Activated CD4-positive, alpha-beta T cell treated with anti-CD3 and anti-CD28 coated beads, Interleukin-2, amount 50 U/mL, for 1 hour (primary cell): Measurements from ENCODE around the gene ITGB2.

Experiments
- DNase-seq: peaks from one replicate; pipeline ENCODE4 v3.0.0-alpha.2; 2020

Gene ITGB2

GRCh38 chr21:44907966-44908895 lies 12.5 kb downstream of the ITGB2 start:
- no peak for DNase-seq

- no peak for DNase-seq
Observed at GRCh38 chr21:44907225-44907965, 13.3 kb downstream of the ITGB2 start.

- no peak for DNase-seq
Observed at GRCh38 chr21:44905728-44906090, 15.0 kb downstream of the ITGB2 start.

GRCh38 chr21:44905016-44905727 lies 15.5 kb downstream of the ITGB2 start:
- DNase-seq, result no peak

- no peak for DNase-seq
Observed at GRCh38 chr21:44904141-44904923, 16.4 kb downstream of the ITGB2 start.

- no peak for DNase-seq
Observed at GRCh38 chr21:44903689-44904088, 17.0 kb downstream of the ITGB2 start.

- DNase-seq, result no peak
Observed at GRCh38 chr21:44903050-44903685, 17.5 kb downstream of the ITGB2 start.

- DNase-seq, result no peak
Observed at GRCh38 chr21:44902268-44903049, 18.2 kb downstream of the ITGB2 start.

GRCh38 chr21:44901391-44902074 lies 19.2 kb downstream of the ITGB2 start:
- DNase-seq, result no peak

GRCh38 chr21:44900559-44901251 lies 20.0 kb downstream of the ITGB2 start:
- no peak for DNase-seq

- no peak for DNase-seq
Observed at GRCh38 chr21:44899768-44900558, 20.7 kb downstream of the ITGB2 start.

GRCh38 chr21:44898851-44899767 lies 21.6 kb downstream of the ITGB2 start:
- DNase-seq, result no peak

GRCh38 chr21:44898011-44898488 lies 22.6 kb downstream of the ITGB2 start:
- no peak for DNase-seq

GRCh38 chr21:44897326-44898010 lies 23.2 kb downstream of the ITGB2 start:
- no peak for DNase-seq

- no peak for DNase-seq
Observed at GRCh38 chr21:44896561-44897286, 24.0 kb downstream of the ITGB2 start.

- DNase-seq, result no peak
Observed at GRCh38 chr21:44895859-44896258, 24.8 kb downstream of the ITGB2 start.
